GM13977 (cell line): Measurements from ENCODE around the gene TBC1D3D.
"Not testable (repeated sequence)": the region's sequence is repeated elsewhere in the genome, so short reads cannot be mapped to it uniquely, and the experiment has no call there.

Experiments
- DNase-seq: peaks from one replicate; pipeline ENCODE4 v3.0.0; 2012; ENCODE audit warnings: low spot score
- in situ Hi-C: fragments of 300-500 bp; cut with MboI; formaldehyde crosslinking; loops from one replicate; pipeline ENCODE4 v1.12.0; 2022; ENCODE audit warnings: low sequenced_read_pairs, low pct_unique_long_range_greater_than_20kb, mixed read lengths, inconsistent platforms; ENCODE audit not compliant: unreplicated experiment

Gene TBC1D3D

GRCh38 chr17:38003676-38004075 lies at the start of gene TBC1D3D:
Gene TBC1D3D (plus strand): TSS chr17:38003976. CDS start chr17:38005561, 1,585 bp downstream.
- DNase-seq, in situ Hi-C loops: not testable (repeated sequence)

DNA sequence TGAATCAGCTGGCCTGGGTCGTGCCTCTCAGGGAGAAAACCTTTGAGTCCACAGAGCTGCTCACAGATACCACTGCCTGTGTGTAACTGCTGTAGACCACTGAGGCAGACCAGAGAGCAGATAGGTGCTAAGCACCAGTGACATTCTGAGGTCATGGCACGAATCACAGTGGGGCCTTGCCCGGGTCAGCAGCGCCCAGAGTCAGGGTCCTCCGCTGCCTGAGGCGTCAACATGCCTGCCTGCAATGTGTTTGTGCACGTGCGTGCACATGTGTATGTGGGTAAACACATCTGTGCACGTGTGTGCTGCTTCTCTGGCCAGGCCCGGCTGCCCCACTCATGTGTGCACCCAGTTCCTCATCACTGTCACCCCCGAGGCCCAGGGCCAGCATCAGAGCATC lies 14.8 kb upstream of the TBC1D3D start, which contains the start of gene TBC1D3L:
Gene TBC1D3L (minus strand): TSS at position 101 of the 400 bp plus-strand sequence. CDS start 1,540 bp downstream, outside the sequence.
- DNase-seq, in situ Hi-C loops: not testable (repeated sequence)
